ENCODE measurements around the gene PRSS53. TPM values are rescaled to one million over a fixed set of nuclear protein-coding genes. Genes with fewer than 3 reads are reported as not detected.

PRSS53 gene
- total and polyA plus RNA-seq, 3 donors from 2014 or later: 1.1 to 6.1 (median 2.7) TPM

- Histone ChIP-seq H3K9me3 (no peaks in the 10 kb centered on the region), H3K27me3 (no peaks in the 10 kb centered on the region), H3K4me1 (peaks cover 30% of the 10 kb centered on the region), H3K36me3 (ENCODE audit: low read depth, missing control alignments) (peaks cover 5% of the 10 kb centered on the region), H3K4me3 (no peak overlapping the region), H3K27ac (no peak overlapping the region)
- TF ChIP-seq POLR2A (IDR thresholded peaks at IDR 0.05) (no peak), CTCF (IDR thresholded peaks at IDR 0.05) (no peak)
- WGBS, 2 donors: 40 to 81% methylated on average over 1 to 6 of the region's 6 CpGs
- intact Hi-C loops (cut with DNase I; ENCODE audit: low total_unique reads): no loop called here
- no peak for DNase-seq
These were observed 42.2 kb upstream of the PRSS53 start for GRCh38 chr16:31130899-31131298.

DNA sequence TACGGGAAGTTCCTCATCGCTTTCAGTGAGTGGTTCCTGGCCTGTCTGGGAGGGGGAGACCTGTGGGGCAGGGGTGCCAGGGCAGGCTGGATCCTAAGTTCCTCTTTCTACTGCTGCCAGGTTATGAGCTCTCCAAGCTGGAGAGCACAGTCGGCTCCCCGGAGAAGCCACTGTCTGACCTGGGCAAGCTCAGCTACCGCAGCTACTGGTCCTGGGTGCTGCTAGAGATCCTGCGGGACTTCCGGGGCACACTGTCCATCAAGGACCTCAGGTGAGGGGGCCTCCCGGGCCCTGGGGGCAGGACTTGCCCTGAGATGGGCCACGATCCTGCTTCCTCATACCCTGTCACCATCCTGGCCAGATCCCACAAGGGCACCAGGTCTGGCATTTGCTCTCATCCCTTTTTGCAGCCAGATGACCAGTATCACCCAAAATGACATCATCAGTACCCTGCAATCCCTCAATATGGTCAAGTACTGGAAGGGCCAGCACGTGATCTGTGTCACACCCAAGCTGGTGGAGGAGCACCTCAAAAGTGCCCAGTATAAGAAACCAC, 41.7 kb upstream of the PRSS53 start:
- Histone ChIP-seq H3K27ac (peak overlapping the region; percentile 57 to 89), H3K4me1 (peaks cover 30% of the 10 kb centered on the region), H3K36me3 (ENCODE audit: low read depth, missing control alignments) (peaks cover 5% of the 10 kb centered on the region), H3K9me3 (no peaks in the 10 kb centered on the region), H3K27me3 (no peaks in the 10 kb centered on the region), H3K4me3 (no peak overlapping the region)
- DNase-seq: no peak
- intact Hi-C loops (cut with DNase I; ENCODE audit: low total_unique reads): no loop called here
- no peak for TF ChIP-seq POLR2A (IDR thresholded peaks at IDR 0.05)
- no peak for TF ChIP-seq CTCF (IDR thresholded peaks at IDR 0.05)
- 71 to 100% methylated on average over 2 to 10 of the region's 10 CpGs for WGBS, 2 donors

GRCh38 chr16:31129568-31130335, 41.0 kb upstream of the PRSS53 start:
- peaks cover 5% of the 10 kb centered on the region for H3K36me3 ChIP-seq (ENCODE audit: low read depth, missing control alignments)
- H3K27me3 ChIP-seq: no peaks in the 10 kb centered on the region
- 41 to 47% methylated on average over 11 to 29 of the region's 29 CpGs for WGBS, 2 donors
- intact Hi-C loops (cut with DNase I; ENCODE audit: low total_unique reads): no loop called here
- H3K4me1 ChIP-seq: peaks cover 30% of the 10 kb centered on the region
- TF ChIP-seq CTCF (IDR thresholded peaks at IDR 0.05): no peak
- no peak for TF ChIP-seq POLR2A (IDR thresholded peaks at IDR 0.05)
- DNase-seq: peak; percentile 66
- peak overlapping the region; percentile 57 to 89 for H3K27ac ChIP-seq
- H3K4me3 ChIP-seq: no peak overlapping the region
- H3K9me3 ChIP-seq: no peaks in the 10 kb centered on the region

DNA sequence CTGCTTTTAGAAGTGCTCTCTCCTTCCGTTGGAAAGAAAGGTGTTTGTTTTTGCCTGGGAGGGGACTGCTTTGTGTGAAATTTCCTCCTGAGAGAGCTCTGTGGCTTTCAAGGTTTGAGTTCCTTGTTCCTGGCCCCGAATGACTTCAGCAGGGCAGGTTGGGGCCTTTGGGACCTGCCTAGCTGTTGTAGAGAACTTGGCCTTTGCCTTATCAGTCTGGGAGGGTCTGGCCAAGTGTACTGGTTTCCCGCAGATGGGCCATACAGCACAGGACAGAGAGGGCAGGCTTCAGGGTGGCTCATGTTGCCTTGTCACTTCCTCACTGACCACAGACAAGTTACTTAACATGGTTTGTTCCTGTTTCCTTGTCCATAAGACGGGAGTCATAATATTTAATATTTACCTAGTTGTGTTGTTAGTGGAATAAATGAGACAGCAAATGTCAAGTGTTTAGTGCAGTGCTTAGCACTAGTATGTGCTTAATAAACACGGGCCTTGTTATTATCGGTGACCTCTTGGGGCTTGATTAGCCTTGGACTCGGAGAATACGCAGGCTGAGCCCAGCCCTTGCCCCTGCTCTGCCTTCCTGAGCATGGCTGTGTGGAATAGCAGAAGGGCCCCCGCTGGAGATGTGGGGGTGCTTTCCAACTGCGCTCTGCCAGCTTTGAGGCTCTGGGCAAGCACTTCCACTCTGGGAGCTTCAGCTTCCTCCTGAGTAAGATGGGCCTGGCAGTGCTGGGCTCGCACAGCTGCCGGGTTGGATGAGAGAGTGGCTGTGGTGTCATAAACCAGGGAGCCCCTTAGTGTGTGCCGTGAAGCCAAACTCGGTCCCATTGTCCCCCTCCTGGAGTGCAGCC, 40.2 kb upstream of the PRSS53 start:
- Histone ChIP-seq H3K27me3 (no peaks in the 10 kb centered on the region), H3K27ac (peak overlapping the region; percentile 60 to 89), H3K9me3 (no peaks in the 10 kb centered on the region), H3K4me3 (no peak overlapping the region), H3K36me3 (ENCODE audit: low read depth, missing control alignments) (peaks cover 5% of the 10 kb centered on the region), H3K4me1 (peaks cover 26% of the 10 kb centered on the region)
- intact Hi-C loops (cut with DNase I; ENCODE audit: low total_unique reads): no loop called here
- WGBS, 2 donors: 49 to 50% methylated on average over 9 to 12 of the region's 14 CpGs
- TF ChIP-seq POLR2A (IDR thresholded peaks at IDR 0.05) (no peak), CTCF (IDR thresholded peaks at IDR 0.05) (no peak)
- peak; percentile 53 for DNase-seq

Measured in testis (tissue), 3 donors.